HEK293 (cell line): ENCODE measurements around the gene ZNF548.

Source experiments
- ZBTB10 ChIP-seq: fragments of 450-650 bp; formaldehyde crosslinking; IDR thresholded peaks from 2 replicates; pipeline ENCODE4 v1.5.1; 2016; ENCODE audit warnings: missing biosample characterization, missing genetic modification characterization
- ZNF140 ChIP-seq: fragments of 450-650 bp; formaldehyde crosslinking; IDR thresholded peaks from 2 replicates; pipeline ENCODE4 v1.5.1; 2016; ENCODE audit warnings: missing biosample characterization, missing genetic modification characterization
- ZNF174 ChIP-seq: fragments of 450-650 bp; formaldehyde crosslinking; IDR thresholded peaks from 2 replicates; pipeline ENCODE4 v1.5.0; 2017; ENCODE audit warnings: missing biosample characterization, mild to moderate bottlenecking, missing genetic modification characterization
- TF ChIP-seq, protein P1 (sequence below): fragments of 450-650 bp; formaldehyde crosslinking; IDR thresholded peaks from 2 replicates; pipeline ENCODE4 v1.5.1; 2016; ENCODE audit warnings: missing biosample characterization, missing genetic modification characterization
- TF ChIP-seq, protein P2 (sequence below): fragments of 450-650 bp; formaldehyde crosslinking; IDR thresholded peaks from 2 replicates; pipeline ENCODE4 v1.5.1; 2016; ENCODE audit warnings: missing biosample characterization, missing genetic modification characterization, borderline replicate concordance

DNA sequence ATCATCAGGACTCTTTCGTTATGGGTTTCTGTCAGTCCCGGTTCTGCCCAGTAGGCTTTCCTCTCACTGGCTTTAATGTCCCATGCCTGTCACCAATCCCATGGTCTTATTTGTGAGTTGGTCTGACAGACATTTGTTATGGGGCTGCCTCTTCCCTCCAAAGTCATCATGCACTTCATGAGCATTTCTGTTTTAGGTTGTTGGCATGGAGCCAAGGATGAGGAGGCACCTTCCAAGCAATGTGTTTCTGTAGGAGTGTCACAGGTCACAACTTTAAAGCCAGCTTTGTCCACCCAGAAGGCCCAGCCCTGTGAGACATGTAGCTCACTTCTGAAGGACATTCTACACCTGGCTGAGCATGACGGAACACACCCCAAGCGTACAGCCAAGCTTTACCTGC lies 29.8 kb downstream of the ZNF548 start:
- TF ChIP-seq ZNF140 (tag by site-specific recombination) = no peak
- TF ChIP-seq, protein P1, sequence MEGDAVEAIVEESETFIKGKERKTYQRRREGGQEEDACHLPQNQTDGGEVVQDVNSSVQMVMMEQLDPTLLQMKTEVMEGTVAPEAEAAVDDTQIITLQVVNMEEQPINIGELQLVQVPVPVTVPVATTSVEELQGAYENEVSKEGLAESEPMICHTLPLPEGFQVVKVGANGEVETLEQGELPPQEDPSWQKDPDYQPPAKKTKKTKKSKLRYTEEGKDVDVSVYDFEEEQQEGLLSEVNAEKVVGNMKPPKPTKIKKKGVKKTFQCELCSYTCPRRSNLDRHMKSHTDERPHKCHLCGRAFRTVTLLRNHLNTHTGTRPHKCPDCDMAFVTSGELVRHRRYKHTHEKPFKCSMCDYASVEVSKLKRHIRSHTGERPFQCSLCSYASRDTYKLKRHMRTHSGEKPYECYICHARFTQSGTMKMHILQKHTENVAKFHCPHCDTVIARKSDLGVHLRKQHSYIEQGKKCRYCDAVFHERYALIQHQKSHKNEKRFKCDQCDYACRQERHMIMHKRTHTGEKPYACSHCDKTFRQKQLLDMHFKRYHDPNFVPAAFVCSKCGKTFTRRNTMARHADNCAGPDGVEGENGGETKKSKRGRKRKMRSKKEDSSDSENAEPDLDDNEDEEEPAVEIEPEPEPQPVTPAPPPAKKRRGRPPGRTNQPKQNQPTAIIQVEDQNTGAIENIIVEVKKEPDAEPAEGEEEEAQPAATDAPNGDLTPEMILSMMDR (tag by site-specific recombination) = no peak
- TF ChIP-seq, protein P2, sequence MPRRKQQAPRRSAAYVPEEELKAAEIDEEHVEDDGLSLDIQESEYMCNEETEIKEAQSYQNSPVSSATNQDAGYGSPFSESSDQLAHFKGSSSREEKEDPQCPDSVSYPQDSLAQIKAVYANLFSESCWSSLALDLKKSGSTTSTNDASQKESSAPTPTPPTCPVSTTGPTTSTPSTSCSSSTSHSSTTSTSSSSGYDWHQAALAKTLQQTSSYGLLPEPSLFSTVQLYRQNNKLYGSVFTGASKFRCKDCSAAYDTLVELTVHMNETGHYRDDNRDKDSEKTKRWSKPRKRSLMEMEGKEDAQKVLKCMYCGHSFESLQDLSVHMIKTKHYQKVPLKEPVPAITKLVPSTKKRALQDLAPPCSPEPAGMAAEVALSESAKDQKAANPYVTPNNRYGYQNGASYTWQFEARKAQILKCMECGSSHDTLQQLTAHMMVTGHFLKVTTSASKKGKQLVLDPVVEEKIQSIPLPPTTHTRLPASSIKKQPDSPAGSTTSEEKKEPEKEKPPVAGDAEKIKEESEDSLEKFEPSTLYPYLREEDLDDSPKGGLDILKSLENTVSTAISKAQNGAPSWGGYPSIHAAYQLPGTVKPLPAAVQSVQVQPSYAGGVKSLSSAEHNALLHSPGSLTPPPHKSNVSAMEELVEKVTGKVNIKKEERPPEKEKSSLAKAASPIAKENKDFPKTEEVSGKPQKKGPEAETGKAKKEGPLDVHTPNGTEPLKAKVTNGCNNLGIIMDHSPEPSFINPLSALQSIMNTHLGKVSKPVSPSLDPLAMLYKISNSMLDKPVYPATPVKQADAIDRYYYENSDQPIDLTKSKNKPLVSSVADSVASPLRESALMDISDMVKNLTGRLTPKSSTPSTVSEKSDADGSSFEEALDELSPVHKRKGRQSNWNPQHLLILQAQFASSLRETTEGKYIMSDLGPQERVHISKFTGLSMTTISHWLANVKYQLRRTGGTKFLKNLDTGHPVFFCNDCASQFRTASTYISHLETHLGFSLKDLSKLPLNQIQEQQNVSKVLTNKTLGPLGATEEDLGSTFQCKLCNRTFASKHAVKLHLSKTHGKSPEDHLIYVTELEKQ = no peak
- TF ChIP-seq ZNF174 (tag by site-specific recombination) = no peak
- TF ChIP-seq ZBTB10 = no peak
